ENCODE results near the gene IDH3B. TPM values are rescaled to one million over a fixed set of nuclear protein-coding genes. Genes with fewer than 3 reads are reported as not detected.

The IDH3B gene
- total RNA-seq, 4 donors from 2014 or later: 90.3 to 122 (median 103) TPM

GRCh38 chr20:2631228-2631627 lies 32.8 kb downstream of the IDH3B start:
- ATAC-seq (ENCODE audit: low FRiP score): no peak
- no peak for TF ChIP-seq CTCF (IDR thresholded peaks at IDR 0.05)
- no peak for DNase-seq (ENCODE audit: low spot score)

GRCh38 chr20:2626853-2627541 lies 37.0 kb downstream of the IDH3B start:
- no peak for DNase-seq (ENCODE audit: low spot score)
- ATAC-seq (ENCODE audit: low FRiP score): no peak
- no peak for TF ChIP-seq CTCF (IDR thresholded peaks at IDR 0.05)

- DNase-seq (ENCODE audit: low spot score) (no peak), ATAC-seq (ENCODE audit: low FRiP score) (peak; percentile 19)
- TF ChIP-seq CTCF (IDR thresholded peaks at IDR 0.05): no peak
Measured at GRCh38 chr20:2625062-2625461, 39.0 kb downstream of the IDH3B start.

- ATAC-seq (ENCODE audit: low FRiP score) (peak; percentile 53), DNase-seq (ENCODE audit: low spot score) (no peak)
- TF ChIP-seq CTCF (IDR thresholded peaks at IDR 0.05): no peak
Measured at GRCh38 chr20:2624190-2624589, 39.8 kb downstream of the IDH3B start.

GRCh38 chr20:2619961-2620595 lies 43.9 kb downstream of the IDH3B start:
- no peak for TF ChIP-seq CTCF (IDR thresholded peaks at IDR 0.05)
- DNase-seq (ENCODE audit: low spot score) (no peak), ATAC-seq (ENCODE audit: low FRiP score) (no peak)

GRCh38 chr20:2619337-2619736 lies 44.7 kb downstream of the IDH3B start:
- TF ChIP-seq CTCF (IDR thresholded peaks at IDR 0.05): no peak
- no peak for DNase-seq (ENCODE audit: low spot score)
- no peak for ATAC-seq (ENCODE audit: low FRiP score)

- no peak for DNase-seq (ENCODE audit: low spot score)
- ATAC-seq (ENCODE audit: low FRiP score): no peak
- TF ChIP-seq CTCF (IDR thresholded peaks at IDR 0.05): no peak
Measured at GRCh38 chr20:2618815-2619214, 45.2 kb downstream of the IDH3B start.

Measured in omental fat pad (tissue), 4 donors.